Measurements from ENCODE around the gene L1TD1.

DNA sequence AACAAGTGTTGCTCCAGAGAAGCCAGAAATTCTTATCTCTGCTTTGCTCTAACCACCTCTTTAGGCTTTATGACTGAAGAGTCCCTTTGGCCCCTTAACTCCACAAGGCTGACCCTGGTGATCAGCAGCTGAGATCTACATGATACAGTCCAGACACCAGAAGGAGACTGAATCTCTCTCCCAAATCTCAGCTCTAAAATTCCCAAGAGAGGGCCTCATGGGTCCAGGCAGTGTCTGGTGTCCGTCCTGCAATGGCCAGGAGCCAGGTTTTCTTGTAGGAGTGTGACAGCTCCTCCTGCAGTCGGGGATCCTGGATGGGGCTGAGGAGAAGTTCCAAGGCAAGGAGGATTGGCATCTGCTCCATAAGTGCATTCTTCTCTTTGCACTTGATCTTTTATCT, 35.3 kb downstream of the L1TD1 start:
- TF ChIP-seq, protein P1, sequence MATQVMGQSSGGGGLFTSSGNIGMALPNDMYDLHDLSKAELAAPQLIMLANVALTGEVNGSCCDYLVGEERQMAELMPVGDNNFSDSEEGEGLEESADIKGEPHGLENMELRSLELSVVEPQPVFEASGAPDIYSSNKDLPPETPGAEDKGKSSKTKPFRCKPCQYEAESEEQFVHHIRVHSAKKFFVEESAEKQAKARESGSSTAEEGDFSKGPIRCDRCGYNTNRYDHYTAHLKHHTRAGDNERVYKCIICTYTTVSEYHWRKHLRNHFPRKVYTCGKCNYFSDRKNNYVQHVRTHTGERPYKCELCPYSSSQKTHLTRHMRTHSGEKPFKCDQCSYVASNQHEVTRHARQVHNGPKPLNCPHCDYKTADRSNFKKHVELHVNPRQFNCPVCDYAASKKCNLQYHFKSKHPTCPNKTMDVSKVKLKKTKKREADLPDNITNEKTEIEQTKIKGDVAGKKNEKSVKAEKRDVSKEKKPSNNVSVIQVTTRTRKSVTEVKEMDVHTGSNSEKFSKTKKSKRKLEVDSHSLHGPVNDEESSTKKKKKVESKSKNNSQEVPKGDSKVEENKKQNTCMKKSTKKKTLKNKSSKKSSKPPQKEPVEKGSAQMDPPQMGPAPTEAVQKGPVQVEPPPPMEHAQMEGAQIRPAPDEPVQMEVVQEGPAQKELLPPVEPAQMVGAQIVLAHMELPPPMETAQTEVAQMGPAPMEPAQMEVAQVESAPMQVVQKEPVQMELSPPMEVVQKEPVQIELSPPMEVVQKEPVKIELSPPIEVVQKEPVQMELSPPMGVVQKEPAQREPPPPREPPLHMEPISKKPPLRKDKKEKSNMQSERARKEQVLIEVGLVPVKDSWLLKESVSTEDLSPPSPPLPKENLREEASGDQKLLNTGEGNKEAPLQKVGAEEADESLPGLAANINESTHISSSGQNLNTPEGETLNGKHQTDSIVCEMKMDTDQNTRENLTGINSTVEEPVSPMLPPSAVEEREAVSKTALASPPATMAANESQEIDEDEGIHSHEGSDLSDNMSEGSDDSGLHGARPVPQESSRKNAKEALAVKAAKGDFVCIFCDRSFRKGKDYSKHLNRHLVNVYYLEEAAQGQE (IDR thresholded peaks at IDR 0.05; ENCODE audit: insufficient read depth in 1 of 2, low read depth in 2 of 2, low read length in 2 of 2) = no peak
- TF ChIP-seq POLR2AphosphoS5 (IDR thresholded peaks at IDR 0.05; ENCODE audit: low read depth, low read length) (no peak), FOXP2 (optimal IDR thresholded peaks at IDR 0.05; ENCODE audit: borderline replicate concordance, extremely low read depth, extremely low read length, insufficient read depth) (no peak)

Data from PFSK-1 (cell line).